ENCODE measurements around the gene DNAJB6.

DNA sequence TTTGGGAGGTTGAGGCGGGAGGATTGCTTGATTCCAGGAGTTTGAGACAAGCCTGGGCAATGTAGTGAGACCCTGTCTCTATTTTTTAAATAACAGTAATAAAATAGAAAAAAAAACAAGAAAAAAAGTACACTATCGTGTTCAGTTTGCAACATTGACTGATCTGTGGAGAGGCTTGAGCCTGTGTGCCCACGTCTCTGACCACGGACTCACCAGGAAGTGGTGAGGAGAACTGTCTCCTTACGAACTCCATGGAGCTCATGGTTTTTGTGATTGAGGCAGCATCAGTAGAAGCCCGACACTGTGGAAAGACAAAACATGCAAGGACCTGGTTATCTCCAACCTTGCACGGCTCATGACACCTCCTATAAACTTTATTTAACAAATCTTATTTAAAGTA lies 23.9 kb upstream of the DNAJB6 start:
- TF ChIP-seq, protein P1, sequence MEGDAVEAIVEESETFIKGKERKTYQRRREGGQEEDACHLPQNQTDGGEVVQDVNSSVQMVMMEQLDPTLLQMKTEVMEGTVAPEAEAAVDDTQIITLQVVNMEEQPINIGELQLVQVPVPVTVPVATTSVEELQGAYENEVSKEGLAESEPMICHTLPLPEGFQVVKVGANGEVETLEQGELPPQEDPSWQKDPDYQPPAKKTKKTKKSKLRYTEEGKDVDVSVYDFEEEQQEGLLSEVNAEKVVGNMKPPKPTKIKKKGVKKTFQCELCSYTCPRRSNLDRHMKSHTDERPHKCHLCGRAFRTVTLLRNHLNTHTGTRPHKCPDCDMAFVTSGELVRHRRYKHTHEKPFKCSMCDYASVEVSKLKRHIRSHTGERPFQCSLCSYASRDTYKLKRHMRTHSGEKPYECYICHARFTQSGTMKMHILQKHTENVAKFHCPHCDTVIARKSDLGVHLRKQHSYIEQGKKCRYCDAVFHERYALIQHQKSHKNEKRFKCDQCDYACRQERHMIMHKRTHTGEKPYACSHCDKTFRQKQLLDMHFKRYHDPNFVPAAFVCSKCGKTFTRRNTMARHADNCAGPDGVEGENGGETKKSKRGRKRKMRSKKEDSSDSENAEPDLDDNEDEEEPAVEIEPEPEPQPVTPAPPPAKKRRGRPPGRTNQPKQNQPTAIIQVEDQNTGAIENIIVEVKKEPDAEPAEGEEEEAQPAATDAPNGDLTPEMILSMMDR (IDR thresholded peaks at IDR 0.05; ENCODE audit: poor library complexity), result no peak
- TF ChIP-seq EZH2 (IDR thresholded peaks at IDR 0.05; ENCODE audit: borderline replicate concordance), result no peak

Data from hepatocyte (in vitro differentiated cells).